ENCODE data around the gene GPR162. TPM values are rescaled to one million over a fixed set of nuclear protein-coding genes. Genes with fewer than 3 reads are reported as not detected.

Gene GPR162
- total RNA-seq, 4 donors from 2014 or later = 3.7 to 12.1 (median 10.0) TPM

DNA sequence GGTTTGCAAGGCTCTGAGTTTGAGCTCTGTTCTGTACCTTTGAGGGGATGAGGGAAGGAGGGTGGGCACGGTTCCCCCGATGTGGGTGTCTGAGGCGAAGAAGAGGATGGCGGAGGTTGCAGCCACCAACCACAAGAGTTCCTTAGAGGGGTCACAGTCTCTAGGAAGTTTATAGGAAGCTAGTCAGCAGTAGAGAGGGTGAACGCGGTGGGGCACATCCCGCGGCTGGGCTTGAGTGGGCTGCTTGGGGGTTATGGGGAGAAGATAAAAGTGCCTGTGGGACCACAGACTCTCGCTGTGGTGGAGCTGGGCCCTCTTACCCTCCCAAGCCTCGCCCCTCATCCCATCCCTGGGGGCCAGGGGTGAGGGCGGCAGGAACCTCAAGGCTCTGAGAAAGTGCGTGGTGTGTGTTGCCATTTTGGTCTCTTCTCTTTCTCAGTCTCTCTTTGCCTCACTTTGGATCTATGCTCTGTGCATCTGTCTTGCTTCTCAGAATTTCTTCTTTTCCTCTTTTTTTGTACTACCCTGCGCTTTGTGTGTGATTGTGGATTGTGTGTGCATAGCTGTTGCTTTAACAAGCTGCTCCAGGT, 29.6 kb upstream of the GPR162 start:
- H3K4me3 ChIP-seq = peak overlapping the region in 1 of 4 donors; percentile 29
- H3K9me3 ChIP-seq = no peaks in the 10 kb centered on the region
- 81% methylated on average over 13 of the region's 13 CpGs for WGBS
- H3K27ac ChIP-seq (replicated peaks in 1 of 4) = peak overlapping the region in 2 of 4 donors; percentile 2 to 32
- DNase-seq (ENCODE audit: extremely low spot score) = no peak
- H3K36me3 ChIP-seq = no peaks in the 10 kb centered on the region
- H3K4me1 ChIP-seq = peaks cover 0 to 12% (median 6%) of the 10 kb centered on the region in 4 donors
- intact Hi-C loops (cut with DNase I) = no loop called here
- TF ChIP-seq EP300 (IDR thresholded peaks at IDR 0.05) = no peak
- no peak for TF ChIP-seq POLR2AphosphoS5 (IDR thresholded peaks at IDR 0.05)
- TF ChIP-seq POLR2A (IDR thresholded peaks at IDR 0.05; ENCODE audit: low read depth) = no peak
- TF ChIP-seq, protein P1, sequence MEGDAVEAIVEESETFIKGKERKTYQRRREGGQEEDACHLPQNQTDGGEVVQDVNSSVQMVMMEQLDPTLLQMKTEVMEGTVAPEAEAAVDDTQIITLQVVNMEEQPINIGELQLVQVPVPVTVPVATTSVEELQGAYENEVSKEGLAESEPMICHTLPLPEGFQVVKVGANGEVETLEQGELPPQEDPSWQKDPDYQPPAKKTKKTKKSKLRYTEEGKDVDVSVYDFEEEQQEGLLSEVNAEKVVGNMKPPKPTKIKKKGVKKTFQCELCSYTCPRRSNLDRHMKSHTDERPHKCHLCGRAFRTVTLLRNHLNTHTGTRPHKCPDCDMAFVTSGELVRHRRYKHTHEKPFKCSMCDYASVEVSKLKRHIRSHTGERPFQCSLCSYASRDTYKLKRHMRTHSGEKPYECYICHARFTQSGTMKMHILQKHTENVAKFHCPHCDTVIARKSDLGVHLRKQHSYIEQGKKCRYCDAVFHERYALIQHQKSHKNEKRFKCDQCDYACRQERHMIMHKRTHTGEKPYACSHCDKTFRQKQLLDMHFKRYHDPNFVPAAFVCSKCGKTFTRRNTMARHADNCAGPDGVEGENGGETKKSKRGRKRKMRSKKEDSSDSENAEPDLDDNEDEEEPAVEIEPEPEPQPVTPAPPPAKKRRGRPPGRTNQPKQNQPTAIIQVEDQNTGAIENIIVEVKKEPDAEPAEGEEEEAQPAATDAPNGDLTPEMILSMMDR (IDR thresholded peaks at IDR 0.05) = no peak
- peaks cover 0 to 5% (median 0%) of the 10 kb centered on the region in 4 donors for H3K27me3 ChIP-seq

DNA sequence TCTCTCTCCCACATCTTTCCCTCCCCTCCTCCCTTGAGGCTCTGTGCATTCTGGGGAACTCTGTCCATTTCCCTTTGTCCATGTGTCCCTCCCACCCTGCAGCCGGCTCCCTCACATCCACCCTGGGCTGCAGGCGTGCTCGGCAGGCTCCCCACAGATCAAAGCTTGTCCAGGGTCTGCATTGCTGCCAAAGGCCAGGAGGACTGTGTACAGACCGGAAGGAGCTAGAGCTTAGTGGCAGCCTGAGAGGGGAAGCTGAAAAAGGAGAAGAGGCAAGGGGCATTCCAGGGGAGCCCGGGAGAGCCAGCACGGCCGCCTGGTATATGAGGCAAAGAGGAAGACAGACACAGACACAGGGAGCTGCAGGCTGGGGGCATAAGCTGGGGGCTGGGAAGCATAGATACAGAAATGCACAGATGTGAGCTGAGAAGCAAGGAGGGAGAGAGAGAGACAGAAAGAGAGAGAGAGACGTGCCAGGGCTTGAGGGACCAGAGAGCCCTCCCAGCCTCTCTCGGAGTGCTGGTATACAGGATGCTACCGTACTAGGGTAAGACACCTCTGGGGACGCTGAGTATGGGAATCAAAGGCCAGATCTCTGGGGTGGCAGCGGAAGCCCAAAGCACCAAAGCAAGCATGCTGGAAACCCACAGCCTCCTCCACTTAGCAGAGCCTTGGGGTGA, 29.0 kb upstream of the GPR162 start:
- intact Hi-C loops (cut with DNase I) = no loop called here
- Histone ChIP-seq H3K4me3 (no peak overlapping the region), H3K27me3 (peaks cover 0 to 5% (median 0%) of the 10 kb centered on the region in 4 donors), H3K4me1 (peaks cover 0 to 12% (median 6%) of the 10 kb centered on the region in 4 donors), H3K36me3 (no peaks in the 10 kb centered on the region), H3K27ac (replicated peaks in 1 of 4) (peak overlapping the region in 1 of 4 donors; percentile 2), H3K9me3 (no peaks in the 10 kb centered on the region)
- no peak for DNase-seq (ENCODE audit: extremely low spot score)
- TF ChIP-seq POLR2AphosphoS5 (IDR thresholded peaks at IDR 0.05) = no peak
- 23% methylated on average over 12 of the region's 12 CpGs for WGBS

- Histone ChIP-seq H3K36me3 (no peaks in the 10 kb centered on the region), H3K27ac (replicated peaks in 1 of 4) (no peak overlapping the region), H3K9me3 (no peaks in the 10 kb centered on the region), H3K4me3 (no peak overlapping the region), H3K4me1 (peaks cover 0 to 12% (median 6%) of the 10 kb centered on the region in 4 donors), H3K27me3 (peaks cover 0 to 5% (median 0%) of the 10 kb centered on the region in 4 donors)
- TF ChIP-seq EP300 (IDR thresholded peaks at IDR 0.05) (no peak), POLR2A (IDR thresholded peaks at IDR 0.05; ENCODE audit: low read depth) (no peak), POLR2AphosphoS5 (IDR thresholded peaks at IDR 0.05) (no peak)
- TF ChIP-seq, protein P1 (IDR thresholded peaks at IDR 0.05) = no peak
- no peak for DNase-seq (ENCODE audit: extremely low spot score)
- WGBS = 79% methylated on average over 2 of the region's 2 CpGs
- intact Hi-C loops (cut with DNase I) = no loop called here
Observed at GRCh38 chr12:6795088-6795487, 26.5 kb upstream of the GPR162 start.

- WGBS = 93% methylated on average over 4 of the region's 4 CpGs
- Histone ChIP-seq H3K36me3 (no peaks in the 10 kb centered on the region), H3K27ac (replicated peaks in 1 of 4) (no peak overlapping the region), H3K4me1 (peaks cover 0 to 12% (median 6%) of the 10 kb centered on the region in 4 donors), H3K4me3 (no peak overlapping the region), H3K9me3 (no peaks in the 10 kb centered on the region), H3K27me3 (peaks cover 0 to 5% (median 0%) of the 10 kb centered on the region in 4 donors)
- TF ChIP-seq EP300 (IDR thresholded peaks at IDR 0.05) = no peak
- TF ChIP-seq, protein P1 (IDR thresholded peaks at IDR 0.05) = no peak
- TF ChIP-seq POLR2AphosphoS5 (IDR thresholded peaks at IDR 0.05) = no peak
- no peak for TF ChIP-seq POLR2A (IDR thresholded peaks at IDR 0.05; ENCODE audit: low read depth)
- intact Hi-C loops (cut with DNase I) = no loop called here
- DNase-seq (ENCODE audit: extremely low spot score) = no peak
Observed at GRCh38 chr12:6796576-6796975, 25.0 kb upstream of the GPR162 start.

DNA sequence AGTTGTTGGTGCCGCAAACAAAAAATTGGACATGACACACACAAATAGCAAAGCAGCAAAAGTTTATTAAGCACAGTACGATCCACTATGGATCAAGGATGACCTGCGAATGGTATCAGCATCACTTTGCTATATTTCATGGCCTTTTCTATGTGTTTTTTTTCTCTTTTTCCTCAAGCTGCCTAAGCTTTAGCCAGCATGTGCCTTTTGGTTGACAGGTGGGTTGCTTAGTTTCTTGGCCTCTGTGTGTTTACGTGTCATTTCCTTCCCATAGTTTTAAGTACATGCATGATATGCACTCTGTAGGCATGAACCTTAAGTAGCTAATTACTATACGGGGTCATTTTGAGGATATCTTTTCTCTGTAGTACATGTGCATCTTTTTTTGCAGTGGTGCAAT, 22.5 kb upstream of the GPR162 start:
- no peak for DNase-seq (ENCODE audit: extremely low spot score)
- H3K4me3 ChIP-seq = no peak overlapping the region
- no peak overlapping the region for H3K27ac ChIP-seq (replicated peaks in 1 of 4)
- intact Hi-C loops (cut with DNase I) = no loop called here
- peaks cover 0 to 5% (median 0%) of the 10 kb centered on the region in 4 donors for H3K27me3 ChIP-seq
- H3K36me3 ChIP-seq = no peaks in the 10 kb centered on the region
- 94% methylated on average over 5 of the region's 5 CpGs for WGBS
- TF ChIP-seq, protein P1 (IDR thresholded peaks at IDR 0.05) = no peak
- TF ChIP-seq EP300 (IDR thresholded peaks at IDR 0.05) (no peak), POLR2A (IDR thresholded peaks at IDR 0.05; ENCODE audit: low read depth) (no peak), POLR2AphosphoS5 (IDR thresholded peaks at IDR 0.05) (no peak)
- H3K9me3 ChIP-seq = no peaks in the 10 kb centered on the region
- no peaks in the 10 kb centered on the region for H3K4me1 ChIP-seq

Data from esophagus muscularis mucosa (tissue), 4 donors.